ENCODE data around the gene CTIF. TPM values are rescaled to one million over a fixed set of nuclear protein-coding genes. Genes with fewer than 3 reads are reported as not detected.

Gene CTIF
- total RNA-seq, 2 experiments from 2014 or later, result 0.06 to 0.38 TPM

DNA sequence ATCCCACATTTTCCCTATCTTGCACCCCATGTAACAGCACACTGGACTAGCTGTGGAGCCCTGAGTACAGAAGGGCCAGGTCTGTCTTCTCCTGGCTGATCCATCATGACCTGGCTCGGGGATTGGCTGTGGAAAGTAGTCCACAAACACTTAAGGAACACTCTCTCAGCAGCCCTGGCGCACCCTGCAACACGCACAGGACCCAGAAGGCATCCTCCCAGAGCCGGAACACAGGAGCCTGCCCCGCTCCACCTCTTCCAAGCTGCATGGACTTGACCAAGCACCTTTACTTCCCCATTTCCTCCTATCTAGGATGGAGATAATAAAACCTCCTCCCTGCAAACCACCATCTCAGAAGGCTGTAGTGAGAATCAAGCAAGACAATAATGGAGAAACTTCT is 151.7 kb downstream of the CTIF start:
- intact Hi-C loops (cut with micrococcal nuclease; ENCODE audit: unreplicated experiment), result no loop called here
- H3K4me1 ChIP-seq (ENCODE audit: insufficient read depth, low read length, poor library complexity, severe bottlenecking), result no peaks in the 10 kb centered on the region

GRCh38 chr18:48693006-48693405 is 154.2 kb downstream of the CTIF start:
- H2AFZ ChIP-seq (ENCODE audit: low read length), result no peak overlapping the region
- H3K4me1 ChIP-seq (ENCODE audit: insufficient read depth, low read length, poor library complexity, severe bottlenecking), result no peaks in the 10 kb centered on the region
- no peak for DNase-seq (ENCODE audit: low spot score)
- H3K9me3 ChIP-seq (ENCODE audit: low read length), result no peaks in the 10 kb centered on the region
- no peaks in the 10 kb centered on the region for H3K36me3 ChIP-seq (ENCODE audit: insufficient read depth, low read length)
- ChIA-PET POLR2A (no interaction called here), CTCF (ENCODE audit: unreplicated experiment) (no interaction called here)
- BruUV-seq (replicated peaks), result no TSS peak
- H3K9me2 ChIP-seq (ENCODE audit: insufficient read depth, low read length), result no peaks in the 10 kb centered on the region
- H3K27ac ChIP-seq (ENCODE audit: low read depth, low read length, poor library complexity, severe bottlenecking), result no peak overlapping the region
- intact Hi-C loops (cut with micrococcal nuclease; ENCODE audit: unreplicated experiment), result no loop called here
- H3K4me2 ChIP-seq (ENCODE audit: low read length), result no peak overlapping the region
- no peaks in the 10 kb centered on the region for H4K20me1 ChIP-seq (ENCODE audit: insufficient read depth, low read length)
- no peaks in the 10 kb centered on the region for H3K79me2 ChIP-seq (ENCODE audit: insufficient read depth, low read depth, low read length)
- no peak for TF ChIP-seq EZH2phosphoT487 (IDR thresholded peaks at IDR 0.05; ENCODE audit: borderline replicate concordance, low read depth, low read length)
- TF ChIP-seq, protein P1, sequence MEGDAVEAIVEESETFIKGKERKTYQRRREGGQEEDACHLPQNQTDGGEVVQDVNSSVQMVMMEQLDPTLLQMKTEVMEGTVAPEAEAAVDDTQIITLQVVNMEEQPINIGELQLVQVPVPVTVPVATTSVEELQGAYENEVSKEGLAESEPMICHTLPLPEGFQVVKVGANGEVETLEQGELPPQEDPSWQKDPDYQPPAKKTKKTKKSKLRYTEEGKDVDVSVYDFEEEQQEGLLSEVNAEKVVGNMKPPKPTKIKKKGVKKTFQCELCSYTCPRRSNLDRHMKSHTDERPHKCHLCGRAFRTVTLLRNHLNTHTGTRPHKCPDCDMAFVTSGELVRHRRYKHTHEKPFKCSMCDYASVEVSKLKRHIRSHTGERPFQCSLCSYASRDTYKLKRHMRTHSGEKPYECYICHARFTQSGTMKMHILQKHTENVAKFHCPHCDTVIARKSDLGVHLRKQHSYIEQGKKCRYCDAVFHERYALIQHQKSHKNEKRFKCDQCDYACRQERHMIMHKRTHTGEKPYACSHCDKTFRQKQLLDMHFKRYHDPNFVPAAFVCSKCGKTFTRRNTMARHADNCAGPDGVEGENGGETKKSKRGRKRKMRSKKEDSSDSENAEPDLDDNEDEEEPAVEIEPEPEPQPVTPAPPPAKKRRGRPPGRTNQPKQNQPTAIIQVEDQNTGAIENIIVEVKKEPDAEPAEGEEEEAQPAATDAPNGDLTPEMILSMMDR (conservative IDR thresholded peaks at IDR 0.05; ENCODE audit: low read length), result no peak
- H3K4me3 ChIP-seq (ENCODE audit: low read depth, low read length, poor library complexity, severe bottlenecking), result no peak overlapping the region

More for the DNA sequence above, 151.7 kb downstream of the CTIF start:
- ChIA-PET CTCF (ENCODE audit: unreplicated experiment) (no interaction called here), POLR2A (no interaction called here)
- Histone ChIP-seq H3K4me2 (ENCODE audit: low read length) (no peak overlapping the region), H3K36me3 (ENCODE audit: insufficient read depth, low read length) (no peaks in the 10 kb centered on the region), H3K79me2 (ENCODE audit: insufficient read depth, low read depth, low read length) (no peaks in the 10 kb centered on the region), H3K27ac (ENCODE audit: low read depth, low read length, poor library complexity, severe bottlenecking) (no peak overlapping the region), H3K4me3 (ENCODE audit: low read depth, low read length, poor library complexity, severe bottlenecking) (no peak overlapping the region), H3K9me3 (ENCODE audit: low read length) (no peaks in the 10 kb centered on the region), H2AFZ (ENCODE audit: low read length) (no peak overlapping the region), H3K9me2 (ENCODE audit: insufficient read depth, low read length) (no peaks in the 10 kb centered on the region), H4K20me1 (ENCODE audit: insufficient read depth, low read length) (no peaks in the 10 kb centered on the region)
- no TSS peak for BruUV-seq (replicated peaks)
- DNase-seq (ENCODE audit: low spot score), result no peak
- TF ChIP-seq, protein P1 (conservative IDR thresholded peaks at IDR 0.05; ENCODE audit: low read length), result no peak
- TF ChIP-seq EZH2phosphoT487 (IDR thresholded peaks at IDR 0.05; ENCODE audit: borderline replicate concordance, low read depth, low read length), result no peak

GRCh38 chr18:48693625-48694262 is 154.9 kb downstream of the CTIF start:
- no peaks in the 10 kb centered on the region for H3K79me2 ChIP-seq (ENCODE audit: insufficient read depth, low read depth, low read length)
- H3K36me3 ChIP-seq (ENCODE audit: insufficient read depth, low read length), result no peaks in the 10 kb centered on the region
- no TSS peak for BruUV-seq (replicated peaks)
- no peak overlapping the region for H3K4me3 ChIP-seq (ENCODE audit: low read depth, low read length, poor library complexity, severe bottlenecking)
- H3K4me1 ChIP-seq (ENCODE audit: insufficient read depth, low read length, poor library complexity, severe bottlenecking), result no peaks in the 10 kb centered on the region
- H3K27ac ChIP-seq (ENCODE audit: low read depth, low read length, poor library complexity, severe bottlenecking), result no peak overlapping the region
- POLR2A ChIA-PET, result no interaction called here
- CTCF ChIA-PET (ENCODE audit: unreplicated experiment), result no interaction called here
- no peak overlapping the region for H3K4me2 ChIP-seq (ENCODE audit: low read length)
- no peak overlapping the region for H2AFZ ChIP-seq (ENCODE audit: low read length)
- H3K9me2 ChIP-seq (ENCODE audit: insufficient read depth, low read length), result no peaks in the 10 kb centered on the region
- TF ChIP-seq EZH2phosphoT487 (IDR thresholded peaks at IDR 0.05; ENCODE audit: borderline replicate concordance, low read depth, low read length), result no peak
- no peaks in the 10 kb centered on the region for H3K9me3 ChIP-seq (ENCODE audit: low read length)
- no peaks in the 10 kb centered on the region for H4K20me1 ChIP-seq (ENCODE audit: insufficient read depth, low read length)
- intact Hi-C loops (cut with micrococcal nuclease; ENCODE audit: unreplicated experiment), result no loop called here
- no peak for DNase-seq (ENCODE audit: low spot score)

All from OCI-LY7 (cell line).